ENCODE measurements around the gene KLHDC8B. TPM values are rescaled to one million over a fixed set of nuclear protein-coding genes. Genes with fewer than 3 reads are reported as not detected.

Gene KLHDC8B
- total and polyA plus RNA-seq, 11 donors, result 66.3 to 138 (median 112) TPM

DNA sequence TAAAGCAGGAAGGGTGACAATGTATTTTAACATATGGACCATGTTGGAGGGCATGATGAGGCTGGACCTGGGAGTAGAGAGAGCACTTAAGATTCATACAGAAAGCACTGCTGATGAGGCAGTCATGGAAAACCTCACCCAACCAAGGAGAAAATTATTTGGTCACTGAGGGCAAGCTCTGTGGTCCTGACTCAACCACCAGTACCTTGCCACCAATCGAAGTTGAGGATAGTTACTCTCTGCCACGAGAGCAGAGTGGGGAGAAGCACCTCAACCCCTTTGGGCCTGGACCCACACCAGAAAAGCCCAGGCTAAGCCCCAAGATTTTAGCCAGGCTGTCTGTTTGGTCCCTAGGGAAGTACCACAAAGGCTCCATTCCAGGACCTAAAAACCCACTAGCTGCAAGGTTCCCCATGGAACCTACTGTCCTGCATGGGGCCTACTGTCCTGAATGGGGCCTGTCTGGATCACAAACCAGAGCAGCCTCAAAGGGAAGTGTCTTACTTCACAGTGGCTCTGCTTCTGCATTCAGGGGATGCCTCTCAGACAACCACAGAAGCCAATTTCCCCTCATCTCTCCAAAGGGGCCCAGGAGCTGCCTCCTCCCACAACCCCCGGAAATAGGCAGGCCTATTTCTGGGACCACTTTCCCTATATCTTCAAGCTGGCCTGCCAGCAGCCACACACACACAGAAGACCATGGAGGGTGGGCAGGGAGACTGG is 9.4 kb upstream of the KLHDC8B start:
- peaks cover 0 to 23% (median 19%) of the 10 kb centered on the region in 12 donors for H3K4me1 ChIP-seq
- DNase-seq, result no peak
- H3K27me3 ChIP-seq, result no peaks in the 10 kb centered on the region
- H3K9me3 ChIP-seq, result no peaks in the 10 kb centered on the region
- H3K4me3 ChIP-seq, result no peak overlapping the region
- H3K27ac ChIP-seq, result no peak overlapping the region
- WGBS, 4 donors, result 72 to 86% (median 79%) methylated on average over 3 of the region's 3 CpGs
- peaks cover 0 to 29% (median 21%) of the 10 kb centered on the region in 9 donors for H3K36me3 ChIP-seq
- TF ChIP-seq, protein P1, sequence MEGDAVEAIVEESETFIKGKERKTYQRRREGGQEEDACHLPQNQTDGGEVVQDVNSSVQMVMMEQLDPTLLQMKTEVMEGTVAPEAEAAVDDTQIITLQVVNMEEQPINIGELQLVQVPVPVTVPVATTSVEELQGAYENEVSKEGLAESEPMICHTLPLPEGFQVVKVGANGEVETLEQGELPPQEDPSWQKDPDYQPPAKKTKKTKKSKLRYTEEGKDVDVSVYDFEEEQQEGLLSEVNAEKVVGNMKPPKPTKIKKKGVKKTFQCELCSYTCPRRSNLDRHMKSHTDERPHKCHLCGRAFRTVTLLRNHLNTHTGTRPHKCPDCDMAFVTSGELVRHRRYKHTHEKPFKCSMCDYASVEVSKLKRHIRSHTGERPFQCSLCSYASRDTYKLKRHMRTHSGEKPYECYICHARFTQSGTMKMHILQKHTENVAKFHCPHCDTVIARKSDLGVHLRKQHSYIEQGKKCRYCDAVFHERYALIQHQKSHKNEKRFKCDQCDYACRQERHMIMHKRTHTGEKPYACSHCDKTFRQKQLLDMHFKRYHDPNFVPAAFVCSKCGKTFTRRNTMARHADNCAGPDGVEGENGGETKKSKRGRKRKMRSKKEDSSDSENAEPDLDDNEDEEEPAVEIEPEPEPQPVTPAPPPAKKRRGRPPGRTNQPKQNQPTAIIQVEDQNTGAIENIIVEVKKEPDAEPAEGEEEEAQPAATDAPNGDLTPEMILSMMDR (IDR thresholded peaks at IDR 0.05), result no peak
- TF ChIP-seq POLR2A (IDR thresholded peaks at IDR 0.05), result no peak
- intact Hi-C loops (cut with DNase I), result loop anchor here in 2 of 10 donors (10.0 kb wide), 2 partner anchors 253 to 283 kb away; partner anchors contain the start of genes RHOA (in 1 of the 2) and TCTA (in 1 of the 2)
- ATAC-seq, result no peak

DNA sequence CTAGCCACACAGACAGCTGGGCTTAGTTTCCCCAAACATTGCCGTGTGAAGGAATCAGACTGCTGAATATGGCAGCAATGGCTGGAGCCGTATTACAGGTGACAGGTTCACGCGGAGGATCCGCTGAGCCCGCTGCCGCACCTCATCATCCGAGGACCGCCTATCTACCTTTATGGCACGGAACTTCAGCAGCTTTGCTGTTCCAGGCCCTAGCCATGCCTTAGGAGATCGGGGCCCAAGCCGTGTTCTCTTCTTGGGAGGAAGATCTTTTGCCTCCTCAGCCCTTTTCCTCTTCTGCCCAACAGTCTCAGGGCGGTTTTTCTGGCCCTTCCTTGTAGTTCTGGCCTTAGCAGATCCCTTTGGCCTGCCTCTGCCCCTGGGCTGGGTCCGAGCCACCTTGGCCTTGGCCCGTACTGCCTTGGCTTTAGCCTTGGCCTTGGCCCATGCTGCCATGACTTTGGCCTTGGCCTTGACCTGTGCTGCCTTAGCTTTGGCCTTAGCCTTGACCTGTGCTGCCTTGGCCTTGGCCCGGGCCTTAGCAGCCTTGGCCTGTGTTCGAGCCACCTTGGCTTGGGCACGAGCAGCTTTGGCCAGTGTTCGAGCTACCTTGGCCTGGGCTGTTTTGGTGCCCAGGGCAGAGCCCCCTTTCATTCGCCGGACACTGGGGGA is 8.5 kb upstream of the KLHDC8B start:
- TF ChIP-seq, protein P1 (IDR thresholded peaks at IDR 0.05), result no peak
- TF ChIP-seq POLR2A (IDR thresholded peaks at IDR 0.05), result no peak
- Histone ChIP-seq H3K27me3 (no peaks in the 10 kb centered on the region), H3K36me3 (peaks cover 0 to 29% (median 21%) of the 10 kb centered on the region in 9 donors), H3K4me1 (peaks cover 0 to 23% (median 19%) of the 10 kb centered on the region in 12 donors), H3K27ac (no peak overlapping the region), H3K4me3 (no peak overlapping the region), H3K9me3 (no peaks in the 10 kb centered on the region)
- ATAC-seq (no peak), DNase-seq (no peak)
- 92 to 97% (median 96%) methylated on average over 20 to 21 of the region's 21 CpGs for WGBS, 4 donors
- intact Hi-C loops (cut with DNase I), result loop anchor here in 2 of 10 donors (10.0 kb wide), 2 partner anchors 252 to 282 kb away; partner anchors contain the start of genes RHOA (in 1 of the 2) and TCTA (in 1 of the 2)

DNA sequence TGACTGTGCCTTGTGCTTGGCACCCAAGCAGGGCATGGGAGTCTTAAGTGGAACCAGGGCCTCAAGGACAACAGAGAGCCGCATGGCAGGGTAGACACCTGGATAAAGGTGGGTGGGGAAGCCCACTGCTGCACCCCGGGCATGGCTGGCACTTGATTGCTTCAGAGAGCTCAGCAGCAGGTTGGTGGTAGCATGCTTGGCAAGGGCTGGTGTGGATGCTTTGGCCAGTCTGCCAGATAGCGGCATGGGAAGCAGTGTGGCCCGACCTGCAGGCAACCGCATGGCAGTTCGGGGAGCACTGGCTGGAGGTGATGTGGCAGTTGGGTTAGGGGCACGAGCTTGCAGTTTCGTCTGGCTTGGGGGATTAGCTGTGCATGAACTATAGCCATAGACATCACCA is 7.8 kb upstream of the KLHDC8B start:
- no peak for DNase-seq
- Histone ChIP-seq H3K27ac (no peak overlapping the region), H3K36me3 (peaks cover 0 to 29% (median 21%) of the 10 kb centered on the region in 9 donors), H3K4me3 (no peak overlapping the region), H3K27me3 (no peaks in the 10 kb centered on the region), H3K9me3 (no peaks in the 10 kb centered on the region), H3K4me1 (peaks cover 0 to 23% (median 19%) of the 10 kb centered on the region in 12 donors)
- intact Hi-C loops (cut with DNase I), result loop anchor here in 2 of 10 donors (10.0 kb wide), 2 partner anchors 251 to 281 kb away; partner anchors contain the start of genes RHOA (in 1 of the 2) and TCTA (in 1 of the 2)
- TF ChIP-seq, protein P1 (IDR thresholded peaks at IDR 0.05), result no peak
- TF ChIP-seq POLR2A (IDR thresholded peaks at IDR 0.05), result no peak
- no peak for ATAC-seq
- 83 to 94% (median 94%) methylated on average over 1 to 8 of the region's 8 CpGs for WGBS, 4 donors

Measured in heart left ventricle (tissue), 16 donors.